ENCODE results near the gene CRYGC.

DNA sequence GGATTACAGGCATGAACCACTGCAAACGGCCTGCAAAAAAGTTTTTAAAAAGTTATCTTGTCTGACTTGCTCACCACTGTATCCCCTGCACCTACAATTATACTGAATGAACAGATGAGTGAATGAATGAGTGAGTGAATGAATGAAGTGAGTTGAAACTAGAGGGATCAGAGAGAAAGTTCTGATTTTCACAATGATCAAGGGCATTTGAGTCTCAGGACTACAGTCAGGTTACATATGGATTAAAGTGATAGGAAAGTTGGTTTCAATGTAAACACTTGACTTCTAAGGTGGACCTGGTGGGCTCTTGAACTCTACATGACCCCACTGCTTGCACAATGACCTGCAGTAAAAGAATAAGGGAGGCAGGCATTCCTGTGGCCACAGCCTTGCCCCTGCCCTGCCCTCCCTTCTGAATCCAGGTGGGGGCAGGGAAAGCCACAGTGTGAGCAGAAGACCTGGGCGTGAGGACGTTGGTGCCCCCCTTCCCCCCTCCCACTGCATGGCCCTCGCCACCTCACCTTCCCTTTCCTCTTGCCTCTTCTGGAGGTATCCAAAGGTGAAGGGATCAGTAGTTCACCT lies 49.5 kb upstream of the CRYGC start:
- TF ChIP-seq CTCF (conservative IDR thresholded peaks at IDR 0.05) (no peak), ZFX (IDR thresholded peaks at IDR 0.05) (no peak)

Data from C4-2B (cell line).